ENCODE data around the gene RPL35A.

RPL35A gene

DNA sequence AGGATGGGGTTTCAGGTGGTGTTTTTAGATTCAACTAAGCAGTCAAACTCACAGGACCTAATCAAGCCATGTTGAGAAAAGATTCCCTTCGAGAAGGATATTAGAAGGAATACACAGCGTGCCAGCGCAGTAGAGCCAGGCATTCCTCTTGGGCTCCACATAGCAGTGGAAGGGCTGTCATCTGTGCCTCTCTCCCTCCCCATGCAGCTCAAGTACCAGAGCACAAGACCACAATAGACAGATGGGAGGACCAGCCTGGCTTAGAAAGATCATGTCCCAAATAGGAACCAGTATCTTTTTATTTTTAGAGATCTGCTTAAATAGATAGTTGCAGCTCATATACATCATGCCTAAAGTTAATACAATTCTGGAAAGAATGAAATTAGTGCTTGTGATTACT, 47.9 kb downstream of the RPL35A start:
- in situ Hi-C loops (cut with HindIII; ENCODE audit: low sequenced_read_pairs) = no loop called here
- TF ChIP-seq, protein P1, sequence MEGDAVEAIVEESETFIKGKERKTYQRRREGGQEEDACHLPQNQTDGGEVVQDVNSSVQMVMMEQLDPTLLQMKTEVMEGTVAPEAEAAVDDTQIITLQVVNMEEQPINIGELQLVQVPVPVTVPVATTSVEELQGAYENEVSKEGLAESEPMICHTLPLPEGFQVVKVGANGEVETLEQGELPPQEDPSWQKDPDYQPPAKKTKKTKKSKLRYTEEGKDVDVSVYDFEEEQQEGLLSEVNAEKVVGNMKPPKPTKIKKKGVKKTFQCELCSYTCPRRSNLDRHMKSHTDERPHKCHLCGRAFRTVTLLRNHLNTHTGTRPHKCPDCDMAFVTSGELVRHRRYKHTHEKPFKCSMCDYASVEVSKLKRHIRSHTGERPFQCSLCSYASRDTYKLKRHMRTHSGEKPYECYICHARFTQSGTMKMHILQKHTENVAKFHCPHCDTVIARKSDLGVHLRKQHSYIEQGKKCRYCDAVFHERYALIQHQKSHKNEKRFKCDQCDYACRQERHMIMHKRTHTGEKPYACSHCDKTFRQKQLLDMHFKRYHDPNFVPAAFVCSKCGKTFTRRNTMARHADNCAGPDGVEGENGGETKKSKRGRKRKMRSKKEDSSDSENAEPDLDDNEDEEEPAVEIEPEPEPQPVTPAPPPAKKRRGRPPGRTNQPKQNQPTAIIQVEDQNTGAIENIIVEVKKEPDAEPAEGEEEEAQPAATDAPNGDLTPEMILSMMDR (IDR thresholded peaks at IDR 0.05; ENCODE audit: low read depth, low read length, missing control alignments) = no peak
- no peak for DNase-seq (ENCODE audit: low read depth)
- H3K4me3 ChIP-seq (ENCODE audit: low read depth, low read length) = no peak overlapping the region

All from astrocyte of the cerebellum (primary cell).